Pericardium fibroblast (primary cell): Measurements from ENCODE around the gene GTF2F1. TPM values are rescaled to one million over a fixed set of nuclear protein-coding genes. Genes with fewer than 3 reads are reported as not detected.

Experiments
- total RNA-seq: library from RNA; depleted of rRNA; stranded (reverse); fragments of >200 nt; gene quantifications from 2 replicates; pipeline ENCODE4 v1.2.3, GENCODE V29; 2015

GTF2F1 gene
- 36.1 and 43.7 TPM in 2 replicates for total RNA-seq

GRCh38 chr19:6393074-6393982, at the start of gene GTF2F1:
Gene GTF2F1 (minus strand): TSS chr19:6393164. CDS start chr19:6392995, 169 bp downstream.

GRCh38 chr19:6433663-6434062, 40.7 kb upstream of the GTF2F1 start, which contains the start of gene SLC25A41:
Gene SLC25A41 (minus strand): TSS chr19:6433763. CDS start chr19:6433693, 70 bp downstream.

GRCh38 chr19:6424195-6424938, 31.4 kb upstream of the GTF2F1 start, which contains the start of gene KHSRP:
Gene KHSRP (minus strand): TSS chr19:6424811. CDS start chr19:6424701, 110 bp downstream.

GRCh38 chr19:6375411-6376010, 17.5 kb downstream of the GTF2F1 start, which contains the start of gene PSPN:
Gene PSPN (minus strand): TSS chr19:6375933. CDS start chr19:6375849, 84 bp downstream.

GRCh38 chr19:6372594-6373095, 20.3 kb downstream of the GTF2F1 start, which contains the start of gene ALKBH7:
Gene ALKBH7 (plus strand): TSS chr19:6372794. CDS start chr19:6372821, 27 bp downstream.

GRCh38 chr19:6333439-6333838, 59.5 kb downstream of the GTF2F1 start, which contains the start of gene ACER1:
Gene ACER1 (minus strand): TSS chr19:6333612. CDS start chr19:6333551, 61 bp downstream.

Other genes with a start within 250 kb of the GTF2F1 start
- 27.8 and 40.6 TPM in 2 replicates for gene MLLT1, start 113.2 kb downstream of the GTF2F1 start, total RNA-seq
- gene ACER1, start 59.6 kb downstream of the GTF2F1 start, total RNA-seq = not detected in 2 replicates
- 85.9 and 130 TPM in 2 replicates for gene CLPP, start 31.6 kb downstream of the GTF2F1 start, total RNA-seq
- 136 and 172 TPM in 2 replicates for gene ALKBH7, start 20.4 kb downstream of the GTF2F1 start, total RNA-seq
- gene PSPN, start 17.2 kb downstream of the GTF2F1 start, total RNA-seq = 1.0 and 1.2 TPM in 2 replicates
- gene KHSRP, start 31.6 kb upstream of the GTF2F1 start, total RNA-seq = 143 and 156 TPM in 2 replicates
- not detected in 2 replicates for gene SLC25A41, start 40.6 kb upstream of the GTF2F1 start, total RNA-seq
- gene SLC25A23, start 66.6 kb upstream of the GTF2F1 start, total RNA-seq = 57.4 and 58.3 TPM in 2 replicates
- gene CRB3, start 71.1 kb upstream of the GTF2F1 start, total RNA-seq = not detected in 2 replicates
- gene DENND1C, start 88.6 kb upstream of the GTF2F1 start, total RNA-seq = 0.09 TPM in 1 of 2 replicates, not detected in the other
- not detected in 2 replicates for gene TUBB4A, start 109.1 kb upstream of the GTF2F1 start, total RNA-seq
- gene TNFSF9, start 137.9 kb upstream of the GTF2F1 start, total RNA-seq = 0.34 and 1.8 TPM in 2 replicates
- gene CD70, start 198.0 kb upstream of the GTF2F1 start, total RNA-seq = 0.17 TPM in 1 of 2 replicates, not detected in the other